Activated CD8-positive, alpha-beta T cell treated with anti-CD3 and anti-CD28 coated beads for 36 hours (primary cell): ENCODE data around the gene TAS2R43. TPM values are rescaled to one million over a fixed set of nuclear protein-coding genes. Genes with fewer than 3 reads are reported as not detected.

Experiments used
- ATAC-seq: fragments of 200-7000 bp; cut with Tn5 transposase; one replicate; pipeline ENCODE4 v1.10.0; 2021; ENCODE audit warnings: mild to moderate bottlenecking, moderate library complexity
- CTCF ChIA-PET: fragments of 350-600 bp; sonication (Branson Sonifier 250); formaldehyde crosslinking; loops from one replicate; lab custom pipeline; 2021; ENCODE audit warnings: antibody characterized with exemption; lab: Charles Lee
- POLR2A ChIA-PET: fragments of 350-600 bp; sonication (Branson Sonifier 250); formaldehyde crosslinking; loops from one replicate; lab custom pipeline; 2021; ENCODE audit warnings: antibody characterized with exemption; lab: Charles Lee
- DNase-seq: peaks from one replicate; pipeline ENCODE4 v3.0.0-alpha.2; 2020
- H3K27ac Mint-ChIP-seq: one replicate; pipeline ENCODE4 v1.8.0; 2021; ENCODE audit warnings: mild to moderate bottlenecking, mixed read lengths
- H3K27me3 Mint-ChIP-seq: one replicate; pipeline ENCODE4 v1.8.0; 2021; ENCODE audit warnings: mixed read lengths
- H3K36me3 Mint-ChIP-seq: one replicate; pipeline ENCODE4 v1.8.0; 2021; ENCODE audit warnings: low read depth, mixed read lengths
- H3K4me1 Mint-ChIP-seq: one replicate; pipeline ENCODE4 v1.8.0; 2021; ENCODE audit warnings: low read depth, mixed read lengths
- H3K4me3 Mint-ChIP-seq: one replicate; pipeline ENCODE4 v1.8.0; 2021; ENCODE audit warnings: mild to moderate bottlenecking, moderate library complexity, mixed read lengths
- H3K9me3 Mint-ChIP-seq: one replicate; pipeline ENCODE4 v1.8.0; 2021; ENCODE audit warnings: mixed read lengths
- CTCF ChIP-seq: fragments of 200-600 bp; IDR thresholded peaks from one replicate; pipeline ENCODE4 v1.8.0; 2022; ENCODE audit warnings: antibody characterized with exemption, mild to moderate bottlenecking
- intact Hi-C: fragments of 100-400 bp; cut with micrococcal nuclease; formaldehyde crosslinking; loops from one replicate; pipeline ENCODE4 v1.10.0; 2022
- total RNA-seq, 2 experiments: library from RNA; stranded (reverse); gene quantifications; one replicate each; pipeline ENCODE4 v1.2.3, GENCODE V29; 2021

TAS2R43 gene
- total RNA-seq, 2 experiments from 2014 or later = 0.31 to 0.34 TPM

- ATAC-seq = no peak
- H3K36me3 Mint-ChIP-seq = peaks cover 9% of the 10 kb centered on the region
- ChIA-PET CTCF (no interaction called here), POLR2A (no interaction called here)
- peaks cover 4% of the 10 kb centered on the region for H3K4me1 Mint-ChIP-seq
- no peak for TF ChIP-seq CTCF
- H3K27me3 Mint-ChIP-seq = no peaks in the 10 kb centered on the region
- H3K27ac Mint-ChIP-seq = no peak overlapping the region
- no peak overlapping the region for H3K4me3 Mint-ChIP-seq
- peaks cover 6% of the 10 kb centered on the region for H3K9me3 Mint-ChIP-seq
- intact Hi-C loops = no loop called here
- DNase-seq = no peak
Measured at GRCh38 chr12:11078246-11078645, 13.9 kb downstream of the TAS2R43 start.

GRCh38 chr12:11075642-11076041, 16.5 kb downstream of the TAS2R43 start:
- POLR2A ChIA-PET = no interaction called here
- Mint-ChIP-seq H3K4me1 (peaks cover 4% of the 10 kb centered on the region), H3K9me3 (peaks cover 1% of the 10 kb centered on the region), H3K27me3 (no peaks in the 10 kb centered on the region), H3K27ac (no peak overlapping the region), H3K4me3 (no peak overlapping the region), H3K36me3 (peaks cover 9% of the 10 kb centered on the region)
- no peak for TF ChIP-seq CTCF
- CTCF ChIA-PET = no interaction called here
- ATAC-seq = no peak
- DNase-seq = no peak
- intact Hi-C loops = no loop called here

DNA sequence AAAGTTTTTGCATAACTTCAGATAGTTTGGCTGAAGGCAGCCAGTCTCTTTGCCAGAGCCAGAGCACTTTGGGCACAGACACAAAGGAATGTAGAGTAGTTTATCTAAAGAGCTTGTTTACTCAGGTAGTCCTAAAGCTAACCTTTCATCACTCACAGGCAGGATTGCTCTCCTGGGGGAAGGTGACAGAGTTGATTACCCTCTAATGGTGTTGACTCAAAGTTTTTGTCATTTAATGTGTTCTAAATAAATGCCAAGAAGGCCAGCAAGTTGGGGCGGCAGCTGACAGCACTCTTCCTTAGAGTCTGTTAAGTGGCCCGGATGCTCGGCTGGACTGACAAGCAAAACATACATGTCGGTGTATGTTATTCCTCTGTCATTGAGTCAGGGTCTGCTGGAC, 20.7 kb downstream of the TAS2R43 start:
- no peak for DNase-seq
- H3K36me3 Mint-ChIP-seq = peaks cover 19% of the 10 kb centered on the region
- peaks cover 4% of the 10 kb centered on the region for H3K4me1 Mint-ChIP-seq
- H3K27ac Mint-ChIP-seq = no peak overlapping the region
- TF ChIP-seq CTCF = no peak
- POLR2A ChIA-PET = no interaction called here
- CTCF ChIA-PET = no interaction called here
- no peak overlapping the region for H3K4me3 Mint-ChIP-seq
- no peaks in the 10 kb centered on the region for H3K9me3 Mint-ChIP-seq
- H3K27me3 Mint-ChIP-seq = no peaks in the 10 kb centered on the region
- ATAC-seq = no peak
- intact Hi-C loops = no loop called here

GRCh38 chr12:11070999-11071398, 21.1 kb downstream of the TAS2R43 start:
- Mint-ChIP-seq H3K9me3 (no peaks in the 10 kb centered on the region), H3K36me3 (peaks cover 20% of the 10 kb centered on the region), H3K27ac (no peak overlapping the region), H3K27me3 (no peaks in the 10 kb centered on the region), H3K4me3 (no peak overlapping the region), H3K4me1 (peaks cover 4% of the 10 kb centered on the region)
- ATAC-seq (no peak), DNase-seq (no peak)
- intact Hi-C loops = no loop called here
- no peak for TF ChIP-seq CTCF
- CTCF ChIA-PET = no interaction called here
- POLR2A ChIA-PET = no interaction called here

DNA sequence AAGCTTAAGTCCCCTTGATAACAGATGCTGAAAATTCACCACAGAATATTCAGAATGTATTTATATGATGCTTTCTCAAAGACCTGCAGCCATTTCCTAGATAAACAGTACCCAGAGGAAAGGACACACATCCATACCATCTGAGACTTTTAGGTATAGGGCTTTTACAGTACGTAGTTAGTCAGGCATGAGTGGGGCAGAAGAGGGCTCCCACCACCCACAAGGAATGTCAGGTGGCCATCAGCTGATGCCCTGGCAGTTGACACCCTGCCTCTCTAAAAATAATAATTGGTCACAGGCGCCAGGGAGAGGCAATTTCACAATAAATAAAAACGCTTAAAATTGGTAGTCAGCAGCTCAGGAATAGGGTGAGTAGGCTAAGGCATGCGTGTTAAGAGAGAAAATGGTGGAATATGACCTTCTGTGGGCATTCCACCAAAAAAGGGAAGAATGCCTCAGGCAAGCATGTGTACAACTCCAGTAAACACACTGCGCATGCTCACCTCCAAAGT, 22.2 kb downstream of the TAS2R43 start:
- H3K9me3 Mint-ChIP-seq = no peaks in the 10 kb centered on the region
- TF ChIP-seq CTCF = no peak
- ChIA-PET CTCF (no interaction called here), POLR2A (interaction anchor here (0.6 kb wide), 1 partner anchor 148 kb away, joined by 3 read pairs; no protein-coding TSS in a partner anchor)
- no peaks in the 10 kb centered on the region for H3K27me3 Mint-ChIP-seq
- H3K36me3 Mint-ChIP-seq = peaks cover 25% of the 10 kb centered on the region
- ATAC-seq (no peak), DNase-seq (no peak)
- no peak overlapping the region for H3K4me3 Mint-ChIP-seq
- intact Hi-C loops = loop anchor here (2.0 kb wide), 1 partner anchor 55 kb away; no protein-coding TSS in a partner anchor
- H3K27ac Mint-ChIP-seq = no peak overlapping the region
- H3K4me1 Mint-ChIP-seq = no peaks in the 10 kb centered on the region
